Erythroblast (primary cell): Measurements from ENCODE around the gene ZBTB49.

Experiments used
- GATA1 ChIP-seq: IDR thresholded peaks from 2 replicates; pipeline ENCODE4 v1.6.1; 2011; ENCODE audit warnings: low read depth, mild to moderate bottlenecking, control low read depth, low read length, moderate library complexity
- POLR2A ChIP-seq: IDR thresholded peaks from 2 replicates; pipeline ENCODE4 v1.6.1; 2011; ENCODE audit warnings: mild to moderate bottlenecking, low read length

DNA sequence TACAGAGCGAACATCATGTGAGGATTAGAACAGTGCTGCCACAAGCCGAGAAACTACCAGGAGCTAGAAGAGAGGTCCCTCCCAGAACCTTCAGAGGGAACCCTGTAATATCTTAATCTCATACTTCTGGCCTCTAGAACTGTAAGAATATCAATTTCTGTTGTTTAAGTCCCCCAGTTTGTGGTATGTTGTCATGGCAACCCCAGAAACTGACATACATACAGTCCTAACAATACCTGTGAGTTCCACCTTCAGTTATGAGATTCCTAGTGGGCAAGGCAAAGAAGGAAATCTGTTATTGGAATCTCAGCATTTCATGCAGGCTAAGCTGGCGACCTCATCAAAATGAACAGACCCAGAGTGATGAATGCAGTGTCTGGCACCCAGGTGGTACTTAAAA lies 42.5 kb downstream of the ZBTB49 start:
- TF ChIP-seq POLR2A (no peak), GATA1 (no peak)
